WTC11 (cell line): ENCODE measurements around the gene SPOP.

ENCODE experiments used
- CTCF ChIP-seq: fragments of 200-600 bp; IDR thresholded peaks from 2 replicates; pipeline ENCODE4 v1.8.0; 2022; ENCODE audit warnings: antibody characterized with exemption
- PRRX2 ChIP-seq: fragments of 250-450 bp; sonication (Bioruptor Pico); IDR thresholded peaks from 2 replicates; pipeline ENCODE4 v1.8.0; 2021; ENCODE audit warnings: mild to moderate bottlenecking
- SP1 ChIP-seq: sonication (generic); formaldehyde crosslinking; conservative IDR thresholded peaks from 2 replicates; pipeline ENCODE4 v1.8.1; 2022; ENCODE audit warnings: missing genetic modification reagents
- ZNF512 ChIP-seq: sonication (generic); formaldehyde crosslinking; IDR thresholded peaks from 2 replicates; pipeline ENCODE4 v1.8.1; 2022; ENCODE audit warnings: missing genetic modification reagents, borderline replicate concordance

GRCh38 chr17:49582789-49583188, 95.1 kb downstream of the SPOP start:
- TF ChIP-seq SP1 (CRISPR knock-in tag) (no peak), CTCF (no peak), PRRX2 (CRISPR knock-in tag) (no peak), ZNF512 (no peak)
